Tibial nerve (tissue), 4 donors: ENCODE results near the gene ATF7IP. TPM values are rescaled to one million over a fixed set of nuclear protein-coding genes. Genes with fewer than 3 reads are reported as not detected.

Experiments
- DNase-seq, 2 donors: peaks; one replicate each; pipeline ENCODE4 v3.0.0-alpha.2; 2019; ENCODE audit warnings: low spot score in 2 of 2
- H3K27ac ChIP-seq, 4 donors: fragments of 200-600 bp; sonication (generic) in 3 of 4; one replicate each; pipeline ENCODE4 v1.5.1; 2017 to 2019; ENCODE audit warnings: mild to moderate bottlenecking in 1 of 4
- H3K27me3 ChIP-seq, 2 donors: fragments of 200-600 bp; sonication (generic) in 1 of 2; one replicate each; pipeline versions ENCODE4 v1.5.1 to v1.6.0; 2017 to 2019
- H3K36me3 ChIP-seq, 3 donors: fragments of 200-600 bp; sonication (generic); one replicate each; pipeline ENCODE4 v1.5.1; 2018 to 2019
- H3K4me1 ChIP-seq, 4 donors: fragments of 200-600 bp; sonication (generic) in 3 of 4; one replicate each; pipeline ENCODE4 v1.5.1; 2017 to 2019
- H3K4me3 ChIP-seq, 4 donors: fragments of 200-600 bp; sonication (generic) in 3 of 4; one replicate each; pipeline ENCODE4 v1.5.1; 2017 to 2019; ENCODE audit warnings: mild to moderate bottlenecking in 1 of 4, moderate library complexity in 1 of 4
- H3K9me3 ChIP-seq, 4 donors: fragments of 200-600 bp; sonication (generic) in 3 of 4; one replicate each; pipeline ENCODE4 v1.5.1; 2017 to 2019
- EP300 ChIP-seq, 2 donors: sonication (generic); formaldehyde crosslinking; IDR thresholded peaks; one replicate each; pipeline ENCODE4 v1.6.1; 2017; ENCODE audit warnings: antibody characterized with exemption in 2 of 2, mild to moderate bottlenecking in 1 of 2
- POLR2A ChIP-seq, 2 donors: fragments of 450-650 bp; IDR thresholded peaks; one replicate each; pipeline ENCODE4 v1.6.1; 2017; ENCODE audit warnings: antibody characterized with exemption in 2 of 2, mild to moderate bottlenecking in 2 of 2, moderate library complexity in 2 of 2
- WGBS, 2 donors: methylation state at CpG; one replicate each; pipeline ENCODE4 v1.1.5; 2018; 5-methylcytosine and 5-hydroxymethylcytosine counted together
- total RNA-seq, 4 donors: library from RNA; depleted of rRNA; stranded (reverse); fragments of >200 nt; gene quantifications; one replicate each; pipeline ENCODE4 v1.1.0, GENCODE V29; 2016
- TF ChIP-seq, protein P1 (sequence below), 5 experiments: fragments of 200-600 bp in 3 of 5; fragments of 450-650 bp in 2 of 5; sonication (generic) in 3 of 5; IDR thresholded peaks; one replicate each; pipeline ENCODE4 v1.5.1; 2016 to 2019; ENCODE audit warnings: antibody characterized with exemption in 5 of 5, mild to moderate bottlenecking in 3 of 5, moderate library complexity in 2 of 5

Gene ATF7IP
- total RNA-seq, 4 donors from 2014 or later = 35.5 to 63.4 (median 48.2) TPM

DNA sequence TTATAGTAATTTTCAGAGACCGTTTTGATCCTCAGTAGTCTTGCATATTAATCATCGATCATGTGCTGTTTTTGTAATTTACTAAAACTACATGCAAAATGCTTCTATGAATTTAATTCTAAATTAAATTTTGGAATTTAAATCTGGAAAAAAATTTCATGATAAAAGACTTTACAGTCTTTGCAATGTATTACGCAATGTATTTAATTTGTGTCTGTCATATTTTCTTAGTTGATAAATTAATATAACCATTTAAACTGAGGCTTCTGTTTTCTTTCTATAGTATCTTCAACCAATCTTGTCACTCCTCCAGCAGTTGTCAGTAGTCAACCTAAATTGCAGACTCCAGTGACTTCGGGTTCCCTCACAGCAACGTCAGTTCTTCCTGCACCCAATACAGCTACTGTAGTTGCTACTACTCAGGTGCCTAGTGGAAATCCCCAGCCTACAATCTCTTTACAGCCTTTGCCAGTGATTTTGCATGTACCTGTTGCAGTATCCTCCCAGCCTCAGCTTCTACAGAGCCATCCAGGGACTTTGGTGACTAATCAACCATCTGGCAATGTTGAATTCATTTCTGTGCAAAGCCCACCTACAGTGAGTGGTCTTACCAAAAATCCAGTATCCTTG is 94.8 kb downstream of the ATF7IP start:
- DNase-seq = no peak
- peaks cover 0 to 64% (median 0%) of the 10 kb centered on the region in 3 donors for H3K36me3 ChIP-seq
- no peak overlapping the region for H3K27ac ChIP-seq
- TF ChIP-seq POLR2A (IDR thresholded peaks at IDR 0.05) (no peak), EP300 (IDR thresholded peaks at IDR 0.05) (no peak)
- TF ChIP-seq, protein P1, sequence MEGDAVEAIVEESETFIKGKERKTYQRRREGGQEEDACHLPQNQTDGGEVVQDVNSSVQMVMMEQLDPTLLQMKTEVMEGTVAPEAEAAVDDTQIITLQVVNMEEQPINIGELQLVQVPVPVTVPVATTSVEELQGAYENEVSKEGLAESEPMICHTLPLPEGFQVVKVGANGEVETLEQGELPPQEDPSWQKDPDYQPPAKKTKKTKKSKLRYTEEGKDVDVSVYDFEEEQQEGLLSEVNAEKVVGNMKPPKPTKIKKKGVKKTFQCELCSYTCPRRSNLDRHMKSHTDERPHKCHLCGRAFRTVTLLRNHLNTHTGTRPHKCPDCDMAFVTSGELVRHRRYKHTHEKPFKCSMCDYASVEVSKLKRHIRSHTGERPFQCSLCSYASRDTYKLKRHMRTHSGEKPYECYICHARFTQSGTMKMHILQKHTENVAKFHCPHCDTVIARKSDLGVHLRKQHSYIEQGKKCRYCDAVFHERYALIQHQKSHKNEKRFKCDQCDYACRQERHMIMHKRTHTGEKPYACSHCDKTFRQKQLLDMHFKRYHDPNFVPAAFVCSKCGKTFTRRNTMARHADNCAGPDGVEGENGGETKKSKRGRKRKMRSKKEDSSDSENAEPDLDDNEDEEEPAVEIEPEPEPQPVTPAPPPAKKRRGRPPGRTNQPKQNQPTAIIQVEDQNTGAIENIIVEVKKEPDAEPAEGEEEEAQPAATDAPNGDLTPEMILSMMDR (IDR thresholded peaks at IDR 0.05) = no peak
- H3K9me3 ChIP-seq = no peaks in the 10 kb centered on the region
- 95% methylated on average over 5 of the region's 5 CpGs for WGBS, 2 donors
- H3K27me3 ChIP-seq = no peaks in the 10 kb centered on the region
- peaks cover 0 to 16% (median 0%) of the 10 kb centered on the region in 4 donors for H3K4me1 ChIP-seq
- H3K4me3 ChIP-seq = no peak overlapping the region

DNA sequence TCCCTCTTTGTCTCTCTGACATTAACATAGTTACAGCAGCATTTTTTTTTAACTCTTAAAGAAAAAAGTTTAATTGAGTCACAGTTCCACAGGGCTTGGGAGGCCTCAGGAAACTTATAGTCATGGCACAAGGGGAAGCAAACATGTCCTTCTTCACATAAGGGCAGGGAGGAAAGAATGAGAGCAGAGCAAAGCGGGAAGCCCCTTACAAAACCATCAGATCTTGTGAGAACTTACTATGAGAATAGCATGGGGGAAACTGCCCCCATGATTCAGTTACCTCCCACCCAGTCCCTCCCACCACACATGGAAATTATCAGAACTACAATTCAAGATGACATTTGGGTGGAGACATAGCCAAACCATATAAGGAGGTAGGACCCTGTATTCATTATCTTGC is 106.0 kb downstream of the ATF7IP start:
- peaks cover 0 to 8% (median 3%) of the 10 kb centered on the region in 4 donors for H3K4me1 ChIP-seq
- H3K27ac ChIP-seq = no peak overlapping the region
- no peaks in the 10 kb centered on the region for H3K27me3 ChIP-seq
- no peak for DNase-seq
- 96 to 98% methylated on average over 1 of the region's 1 CpG for WGBS, 2 donors
- H3K4me3 ChIP-seq = no peak overlapping the region
- H3K9me3 ChIP-seq = peaks cover 0 to 61% (median 30%) of the 10 kb centered on the region in 4 donors
- TF ChIP-seq POLR2A (IDR thresholded peaks at IDR 0.05) (no peak), EP300 (IDR thresholded peaks at IDR 0.05) (no peak)
- TF ChIP-seq, protein P1 (IDR thresholded peaks at IDR 0.05) = no peak
- peaks cover 0 to 95% (median 7%) of the 10 kb centered on the region in 3 donors for H3K36me3 ChIP-seq

DNA sequence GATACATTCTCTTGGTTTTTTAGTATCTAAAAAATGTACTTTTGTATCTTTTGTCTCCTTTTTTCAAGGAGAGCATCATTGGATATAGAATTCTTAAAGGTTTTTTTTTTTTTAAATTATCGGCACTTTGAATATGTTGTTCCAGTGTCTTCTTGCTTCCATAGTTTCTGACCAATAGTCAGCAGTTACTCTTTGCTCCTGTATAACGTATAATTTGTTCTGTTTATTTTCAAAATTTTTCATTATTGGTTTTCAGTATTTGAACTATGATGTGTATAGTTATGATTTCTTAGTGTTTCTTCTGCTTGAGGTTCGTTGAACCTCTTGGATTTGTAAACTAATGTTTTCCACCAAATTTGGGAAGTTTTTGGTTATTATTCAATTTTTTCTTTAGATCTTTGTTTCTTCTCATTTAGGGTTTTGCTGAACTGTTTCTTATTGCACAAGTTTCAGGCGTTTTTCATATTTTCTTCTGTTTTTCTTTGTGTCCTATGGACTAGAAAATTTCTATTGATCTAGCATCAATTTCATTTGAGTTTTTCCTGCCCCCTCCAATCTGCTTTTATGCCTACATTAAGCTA is 108.3 kb downstream of the ATF7IP start:
- no peak for TF ChIP-seq POLR2A (IDR thresholded peaks at IDR 0.05)
- TF ChIP-seq EP300 (IDR thresholded peaks at IDR 0.05) = no peak
- TF ChIP-seq, protein P1 (IDR thresholded peaks at IDR 0.05) = no peak
- no peak overlapping the region for H3K27ac ChIP-seq
- H3K27me3 ChIP-seq = no peaks in the 10 kb centered on the region
- H3K36me3 ChIP-seq = peaks cover 2 to 98% (median 6%) of the 10 kb centered on the region in 3 donors
- WGBS, 2 donors = 88 to 92% methylated on average over 4 of the region's 4 CpGs
- H3K4me1 ChIP-seq = no peaks in the 10 kb centered on the region
- no peak overlapping the region for H3K4me3 ChIP-seq
- peaks cover 0 to 65% (median 37%) of the 10 kb centered on the region in 4 donors for H3K9me3 ChIP-seq
- DNase-seq = no peak

DNA sequence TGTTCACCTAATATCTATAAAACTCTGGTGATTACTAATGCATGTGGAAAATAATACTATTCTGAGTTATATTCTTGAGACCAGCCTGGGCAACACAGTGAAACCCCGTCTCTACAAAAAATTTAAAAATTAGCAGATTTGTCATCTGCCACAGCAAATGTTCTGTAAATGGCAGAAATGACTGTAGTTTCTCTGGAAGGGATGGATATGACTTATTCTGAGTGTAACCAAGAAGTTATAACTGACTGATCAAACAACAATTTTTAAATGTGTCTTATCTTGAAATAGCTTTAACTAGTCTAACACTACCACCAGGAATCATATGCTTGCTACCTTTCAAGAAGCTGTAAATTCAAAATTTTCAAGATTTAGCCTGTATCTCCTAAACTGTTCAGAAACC is 113.5 kb downstream of the ATF7IP start:
- no peak overlapping the region for H3K27ac ChIP-seq
- peaks cover 0 to 39% (median 18%) of the 10 kb centered on the region in 4 donors for H3K9me3 ChIP-seq
- DNase-seq = no peak
- TF ChIP-seq, protein P1 (IDR thresholded peaks at IDR 0.05) = no peak
- TF ChIP-seq EP300 (IDR thresholded peaks at IDR 0.05) = no peak
- no peak for TF ChIP-seq POLR2A (IDR thresholded peaks at IDR 0.05)
- no peak overlapping the region for H3K4me3 ChIP-seq
- peaks cover 20 to 97% (median 34%) of the 10 kb centered on the region in 3 donors for H3K36me3 ChIP-seq
- no peaks in the 10 kb centered on the region for H3K27me3 ChIP-seq
- H3K4me1 ChIP-seq = no peaks in the 10 kb centered on the region
- 92 to 97% methylated on average over 1 of the region's 1 CpG for WGBS, 2 donors

DNA sequence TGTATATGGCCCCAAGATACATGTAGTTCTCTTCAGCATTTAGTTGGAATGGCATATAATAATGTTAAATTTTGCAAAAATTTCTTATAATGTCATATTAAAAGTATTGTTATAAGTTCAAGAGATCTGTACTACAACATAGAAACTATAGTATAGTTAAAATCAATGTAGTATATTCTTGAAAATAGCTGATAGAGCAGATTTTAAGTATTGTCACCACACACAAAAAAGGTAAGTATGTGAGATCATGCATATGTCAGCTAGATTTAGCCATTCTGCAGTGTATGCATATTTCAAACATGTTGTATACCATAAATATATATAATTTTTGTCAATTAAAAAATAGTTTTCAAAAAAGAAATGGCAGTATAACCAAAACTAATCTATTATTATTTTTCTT is 115.7 kb downstream of the ATF7IP start:
- TF ChIP-seq EP300 (IDR thresholded peaks at IDR 0.05) (no peak), POLR2A (IDR thresholded peaks at IDR 0.05) (no peak)
- TF ChIP-seq, protein P1 (IDR thresholded peaks at IDR 0.05) = no peak
- Histone ChIP-seq H3K27ac (no peak overlapping the region), H3K4me3 (no peak overlapping the region), H3K4me1 (no peaks in the 10 kb centered on the region), H3K36me3 (peaks cover 22 to 99% (median 40%) of the 10 kb centered on the region in 3 donors), H3K9me3 (peaks cover 0 to 17% (median 3%) of the 10 kb centered on the region in 4 donors), H3K27me3 (no peaks in the 10 kb centered on the region)
- DNase-seq = no peak
